Naive thymus-derived CD8-positive, alpha-beta T cell (primary cell): ENCODE measurements around the gene SPATA4. TPM values are rescaled to one million over a fixed set of nuclear protein-coding genes. Genes with fewer than 3 reads are reported as not detected.
A peak's percentile ranks its signal among the peaks of the same experiment; 100 is the strongest.
"Not testable (repeated sequence)": the region's sequence is repeated elsewhere in the genome, so short reads cannot be mapped to it uniquely, and the experiment has no call there.

Source experiments
- ATAC-seq, 2 donors: fragments of 150-1000 bp; cut with Tn5 transposase in 1 of 2; sonication (Bioruptor Pico), chemical (Tn5 transposase) in 1 of 2; 1 replicate in 1 of 2; 2 replicates in 1 of 2; pipeline ENCODE4 v1.10.0; 2021; ENCODE audit warnings: mild to moderate bottlenecking in 2 of 2, moderate library complexity in 2 of 2
- POLR2A ChIA-PET: fragments of 350-600 bp; sonication (Branson Sonifier 250); formaldehyde crosslinking; loops from one replicate; lab custom pipeline; 2021; ENCODE audit warnings: antibody characterized with exemption; lab: Charles Lee
- DNase-seq, 10 donors: peaks; one replicate each; pipeline versions ENCODE4 v3.0.0 to v3.0.0-alpha.2; 2020 to 2022
- H3K27ac Mint-ChIP-seq, 10 donors: one replicate each; pipeline ENCODE4 v1.8.0; 2020 to 2022; ENCODE audit warnings: mild to moderate bottlenecking in 10 of 10, mixed read lengths in 10 of 10, moderate library complexity in 4 of 10, inconsistent platforms in 1 of 10
- H3K27me3 Mint-ChIP-seq, 5 donors: one replicate each; pipeline ENCODE4 v1.8.0; 2021 to 2022; ENCODE audit warnings: mixed read lengths in 5 of 5
- H3K36me3 Mint-ChIP-seq, 3 donors: one replicate each; pipeline ENCODE4 v1.8.0; 2020 to 2022; ENCODE audit warnings: mixed read lengths in 3 of 3, mild to moderate bottlenecking in 2 of 3, inconsistent platforms in 1 of 3
- H3K4me1 Mint-ChIP-seq, 4 donors: one replicate each; pipeline ENCODE4 v1.8.0; 2021 to 2022; ENCODE audit warnings: mixed read lengths in 4 of 4
- H3K4me3 Mint-ChIP-seq, 10 donors: one replicate each; pipeline ENCODE4 v1.8.0; 2020 to 2022; ENCODE audit warnings: mild to moderate bottlenecking in 10 of 10, mixed read lengths in 10 of 10, moderate library complexity in 6 of 10, inconsistent platforms in 1 of 10
- H3K9me3 Mint-ChIP-seq, 9 donors: one replicate each; pipeline ENCODE4 v1.8.0; 2020 to 2022; ENCODE audit warnings: mixed read lengths in 9 of 9, mild to moderate bottlenecking in 3 of 9, inconsistent platforms in 1 of 9, moderate library complexity in 1 of 9
- polyA plus RNA-seq, 3 donors: library from polyadenylated mRNA; unstranded; fragments of 300-500 nt; fragmentation: Illumina TruSeq; gene quantifications; one replicate each; pipeline ENCODE4 v1.2.3, GENCODE V29; 2021
- total RNA-seq, 8 experiments: library from RNA in 2 of 8; stranded (reverse) in 2 of 8; gene quantifications; one replicate each; pipeline ENCODE4 v1.2.3 and lab custom pipeline; 2021 to 2026

The SPATA4 gene
- total RNA-seq: not detected
- not detected for polyA plus RNA-seq
- 0 to 0.25 (median 0) reads per million in 6 experiments for total RNA-seq (lab: John Stamatoyannopoulos, UW)

DNA sequence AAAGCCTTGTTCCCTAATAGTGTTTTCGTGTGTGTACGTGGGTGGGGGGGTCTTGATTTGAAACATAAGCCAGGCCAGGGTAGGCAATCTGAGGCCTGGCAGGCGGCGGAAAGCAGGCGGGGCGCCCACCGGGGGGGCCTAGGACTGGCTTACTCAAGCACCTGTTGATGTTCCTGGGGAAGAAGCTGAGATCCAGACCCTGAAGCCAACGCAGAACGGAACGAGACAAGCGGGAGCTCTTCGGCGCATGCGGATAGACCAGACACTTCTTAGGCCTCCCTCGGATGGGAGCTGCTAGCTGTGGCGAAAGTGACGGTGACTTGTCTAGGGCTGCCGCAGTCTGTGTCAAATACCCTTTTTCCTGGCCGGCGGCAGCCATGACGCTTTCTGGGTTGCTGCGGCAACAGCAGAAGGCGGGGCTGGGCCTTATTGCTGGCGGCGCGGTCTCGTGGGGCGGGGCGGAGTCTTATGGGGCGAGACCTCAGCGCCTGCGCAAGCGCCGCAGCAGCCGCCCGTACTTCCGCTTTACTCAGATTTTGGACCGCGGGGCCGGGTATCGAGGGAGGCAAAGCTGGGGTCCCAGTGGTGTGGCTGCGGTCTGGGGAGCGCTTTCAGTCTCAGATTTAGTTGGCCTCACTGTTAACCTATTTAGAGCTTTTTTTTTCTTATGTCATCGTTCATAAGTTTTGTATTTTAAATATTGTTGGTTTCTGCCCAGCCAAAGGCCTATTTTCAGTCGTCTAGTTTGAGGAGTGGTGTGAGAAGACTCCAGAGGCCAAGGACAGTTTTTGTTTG, at the start of gene SPATA4:
Gene SPATA4 (minus strand): TSS at position 402 of the 795 bp plus-strand sequence. CDS start 23 bp downstream, at position 379.
- Mint-ChIP-seq H3K36me3 (no peaks in the 10 kb centered on the region), H3K27ac (peak within 1 kb of the TSS; percentile 84 to 99 (median 92)), H3K4me3 (peak within 1 kb of the TSS; percentile 79 to 94 (median 90)), H3K9me3 (peaks cover 0 to 1% (median 0%) of the 10 kb centered on the region in 9 donors), H3K4me1 (peaks cover 8 to 12% (median 10%) of the 10 kb centered on the region in 4 donors), H3K27me3 (peaks cover 6 to 23% (median 10%) of the 10 kb centered on the region in 5 donors)
- POLR2A ChIA-PET: interaction anchor here (0.6 to 1.8 kb wide), 9 partner anchors 12 to 1246 kb away, joined by 3 to 8 read pairs (median 4); partner anchors contain the start of genes SPCS3 and WDR17
- DNase-seq (peak; percentile 87 to 96 (median 92)), ATAC-seq (peak; percentile 93 to 96)

DNA sequence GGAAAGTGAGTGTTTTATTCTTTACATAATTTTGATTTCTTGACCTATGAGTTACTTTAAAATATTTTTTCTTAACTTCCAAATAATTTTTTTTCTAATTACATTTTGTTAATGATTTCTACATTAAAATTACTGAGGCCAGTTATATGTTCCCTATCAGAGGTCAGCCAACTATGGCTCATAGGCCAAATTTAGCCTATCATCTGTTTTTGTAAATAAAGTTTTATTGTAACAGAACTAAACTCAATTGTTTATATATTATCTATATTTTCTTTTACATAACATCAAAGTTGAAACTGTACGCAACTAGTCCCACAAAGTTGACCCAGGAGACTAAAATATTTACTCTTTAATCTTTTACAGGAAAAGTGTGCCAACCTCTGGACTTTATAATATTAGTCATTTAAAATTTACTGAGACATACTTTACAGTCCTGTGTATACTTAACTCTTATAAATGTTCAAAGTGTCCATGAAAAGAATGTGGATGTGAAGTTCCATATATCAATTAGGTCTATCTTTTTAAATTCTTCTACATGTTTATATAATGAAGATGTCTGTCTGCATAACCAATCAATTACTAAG, 47.5 kb upstream of the SPATA4 start:
- POLR2A ChIA-PET: no interaction called here

DNA sequence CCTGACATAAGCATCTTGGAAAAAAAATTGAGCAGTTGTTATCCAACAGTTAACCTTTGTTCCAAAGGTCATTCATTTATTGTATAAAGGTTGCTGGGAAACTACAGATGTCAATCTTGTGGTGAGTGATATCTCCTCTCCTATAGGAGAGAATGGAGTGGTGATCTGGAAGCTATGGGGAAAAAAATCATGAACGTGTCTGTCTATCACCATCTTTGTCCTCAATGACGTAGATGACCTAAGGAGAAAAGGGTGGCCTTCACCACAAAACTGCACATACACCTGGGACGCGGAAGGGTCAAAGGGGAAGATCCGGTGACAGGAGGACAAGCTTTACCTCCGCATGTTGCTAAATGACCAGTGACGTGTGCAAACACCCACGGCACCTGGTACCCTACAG, 46.3 kb upstream of the SPATA4 start:
- POLR2A ChIA-PET: no interaction called here
- H3K36me3 Mint-ChIP-seq: peaks cover 0 to 3% (median 0%) of the 10 kb centered on the region in 3 donors
- peaks cover 0 to 17% (median 0%) of the 10 kb centered on the region in 5 donors for H3K27me3 Mint-ChIP-seq
- H3K4me1 Mint-ChIP-seq: no peaks in the 10 kb centered on the region
- no peak overlapping the region for H3K27ac Mint-ChIP-seq
- no peak overlapping the region for H3K4me3 Mint-ChIP-seq
- peaks cover 0 to 4% (median 0%) of the 10 kb centered on the region in 9 donors for H3K9me3 Mint-ChIP-seq
- ATAC-seq (no peak), DNase-seq (no peak)

More for the DNA sequence above, 47.5 kb upstream of the SPATA4 start:
- no peak for DNase-seq
- H3K36me3 Mint-ChIP-seq: peaks cover 0 to 3% (median 0%) of the 10 kb centered on the region in 3 donors
- no peak for ATAC-seq
- peaks cover 0 to 4% (median 0%) of the 10 kb centered on the region in 9 donors for H3K9me3 Mint-ChIP-seq
- H3K27me3 Mint-ChIP-seq: peaks cover 0 to 13% (median 0%) of the 10 kb centered on the region in 5 donors
- no peaks in the 10 kb centered on the region for H3K4me1 Mint-ChIP-seq
- no peak overlapping the region for H3K4me3 Mint-ChIP-seq
- H3K27ac Mint-ChIP-seq: no peak overlapping the region

DNA sequence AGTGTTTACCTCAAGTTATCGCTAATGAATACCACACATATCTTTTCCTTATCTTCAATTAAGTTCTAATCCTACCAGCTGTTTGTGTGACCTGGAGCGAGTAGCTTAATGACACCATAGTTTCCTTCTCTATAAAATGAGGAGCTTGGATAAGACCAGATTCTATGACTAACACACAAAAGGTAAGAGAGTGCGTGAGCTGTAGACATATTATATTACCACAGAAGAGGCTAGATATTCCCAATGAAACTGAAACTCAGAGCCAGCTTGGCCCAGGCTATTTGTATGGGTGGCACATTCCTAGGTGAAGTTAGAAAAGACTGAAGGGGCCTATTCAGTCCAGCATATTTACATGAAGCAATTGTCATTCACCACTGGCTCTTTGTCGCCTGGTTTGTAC, 43.4 kb upstream of the SPATA4 start:
- no peak overlapping the region for H3K27ac Mint-ChIP-seq
- POLR2A ChIA-PET: no interaction called here
- no peaks in the 10 kb centered on the region for H3K9me3 Mint-ChIP-seq
- no peaks in the 10 kb centered on the region for H3K4me1 Mint-ChIP-seq
- DNase-seq (no peak), ATAC-seq (no peak)
- H3K36me3 Mint-ChIP-seq: no peaks in the 10 kb centered on the region
- H3K4me3 Mint-ChIP-seq: no peak overlapping the region
- H3K27me3 Mint-ChIP-seq: peaks cover 0 to 7% (median 4%) of the 10 kb centered on the region in 5 donors

DNA sequence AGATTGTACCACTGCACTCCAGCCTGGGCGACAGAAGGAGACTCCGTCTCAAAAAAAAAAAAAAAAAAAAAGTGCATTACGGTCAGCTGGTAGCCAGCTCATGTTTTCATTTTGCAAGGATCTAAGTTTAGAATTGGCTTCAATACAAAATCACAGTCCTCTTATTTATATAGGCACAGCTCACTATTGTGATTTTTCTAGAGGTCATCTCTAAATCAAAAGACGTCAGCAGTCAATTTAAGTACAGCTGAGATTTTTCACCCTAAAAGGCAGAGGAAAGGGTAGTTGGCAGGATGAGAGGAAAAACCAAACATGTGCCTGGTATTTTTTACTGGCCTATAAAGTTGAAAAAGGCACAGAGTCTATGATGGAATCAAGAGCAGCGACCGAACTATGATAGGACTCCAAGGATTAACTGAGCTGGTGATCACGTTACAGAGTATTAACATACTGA, 42.8 kb upstream of the SPATA4 start:
- DNase-seq (no peak), ATAC-seq (no peak)
- no peaks in the 10 kb centered on the region for H3K4me1 Mint-ChIP-seq
- H3K27me3 Mint-ChIP-seq: peaks cover 0 to 8% (median 4%) of the 10 kb centered on the region in 5 donors
- POLR2A ChIA-PET: no interaction called here
- no peak overlapping the region for H3K4me3 Mint-ChIP-seq
- H3K9me3 Mint-ChIP-seq: no peaks in the 10 kb centered on the region
- no peak overlapping the region for H3K27ac Mint-ChIP-seq
- H3K36me3 Mint-ChIP-seq: no peaks in the 10 kb centered on the region

DNA sequence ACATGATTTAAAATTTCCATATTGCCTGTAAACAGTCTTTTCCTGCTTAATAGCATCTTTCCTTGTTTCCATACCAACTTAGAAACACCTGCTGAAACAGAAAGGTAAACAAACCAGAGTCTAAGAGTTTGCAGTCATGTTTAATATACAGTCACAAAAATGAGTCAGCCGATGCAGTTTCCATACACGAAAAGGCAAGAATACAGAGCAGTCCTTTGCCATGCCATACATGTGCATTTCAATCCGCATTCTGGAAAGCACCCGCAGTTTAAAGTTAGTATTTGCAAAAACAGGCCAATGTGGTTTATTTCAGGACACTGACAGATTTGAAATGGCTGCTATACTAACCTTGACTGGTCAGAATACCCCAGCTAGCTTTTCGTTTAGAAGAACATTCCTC, 41.6 kb upstream of the SPATA4 start:
- ATAC-seq: no peak
- no peaks in the 10 kb centered on the region for H3K9me3 Mint-ChIP-seq
- no peak for DNase-seq
- POLR2A ChIA-PET: no interaction called here
- H3K27me3 Mint-ChIP-seq: peaks cover 0 to 8% (median 4%) of the 10 kb centered on the region in 5 donors
- H3K4me1 Mint-ChIP-seq: no peaks in the 10 kb centered on the region
- H3K4me3 Mint-ChIP-seq: no peak overlapping the region
- no peak overlapping the region for H3K27ac Mint-ChIP-seq
- no peaks in the 10 kb centered on the region for H3K36me3 Mint-ChIP-seq

DNA sequence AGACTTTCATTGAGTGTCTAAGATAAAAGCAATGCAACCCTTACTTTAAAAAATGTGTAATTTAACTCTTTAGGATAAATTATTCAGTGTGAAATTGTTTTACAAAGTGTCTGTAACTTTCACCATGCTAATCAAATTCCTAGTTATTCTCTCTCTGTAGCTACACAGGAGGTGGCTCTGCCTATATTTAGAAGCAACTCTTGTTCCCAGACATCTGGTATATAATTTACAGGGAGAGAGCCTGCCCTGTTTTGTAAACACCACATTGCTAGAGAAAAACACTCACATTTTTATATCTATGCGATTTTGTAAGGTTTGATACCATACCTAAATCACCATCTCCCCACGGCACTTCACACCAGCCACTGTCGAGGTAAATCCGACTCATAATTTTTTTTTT, 35.5 kb upstream of the SPATA4 start:
- ATAC-seq: no peak
- DNase-seq: no peak
- POLR2A ChIA-PET: no interaction called here
- no peaks in the 10 kb centered on the region for H3K4me1 Mint-ChIP-seq
- H3K27ac Mint-ChIP-seq: no peak overlapping the region
- no peaks in the 10 kb centered on the region for H3K9me3 Mint-ChIP-seq
- peaks cover 4 to 28% (median 6%) of the 10 kb centered on the region in 5 donors for H3K27me3 Mint-ChIP-seq
- H3K36me3 Mint-ChIP-seq: no peaks in the 10 kb centered on the region
- no peak overlapping the region for H3K4me3 Mint-ChIP-seq

DNA sequence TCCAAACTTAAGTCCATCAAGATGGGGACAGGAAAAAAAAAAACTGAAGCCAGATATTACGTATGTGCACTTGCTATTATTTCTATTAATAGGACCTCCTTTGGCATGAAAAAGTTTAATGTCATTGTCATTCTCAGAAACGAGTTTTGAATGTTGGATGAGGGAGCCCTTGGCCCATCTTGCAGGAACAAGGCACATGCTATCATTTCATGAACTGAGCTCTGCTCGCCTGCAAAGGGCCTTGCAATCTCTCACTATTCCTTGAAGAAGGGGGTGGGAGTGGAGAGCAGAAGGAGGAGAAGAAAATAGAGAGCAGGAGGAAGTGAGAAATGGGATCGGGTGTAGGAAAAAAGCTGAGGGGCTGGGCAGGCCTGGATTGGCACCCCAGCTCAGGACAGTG, 34.3 kb upstream of the SPATA4 start:
- Mint-ChIP-seq H3K4me1 (no peaks in the 10 kb centered on the region), H3K36me3 (no peaks in the 10 kb centered on the region), H3K4me3 (no peak overlapping the region), H3K9me3 (no peaks in the 10 kb centered on the region), H3K27me3 (peaks cover 4 to 28% (median 8%) of the 10 kb centered on the region in 5 donors), H3K27ac (peak overlapping the region in 1 of 10 donors; percentile 6)
- ATAC-seq: no peak
- no peak for DNase-seq
- POLR2A ChIA-PET: no interaction called here

DNA sequence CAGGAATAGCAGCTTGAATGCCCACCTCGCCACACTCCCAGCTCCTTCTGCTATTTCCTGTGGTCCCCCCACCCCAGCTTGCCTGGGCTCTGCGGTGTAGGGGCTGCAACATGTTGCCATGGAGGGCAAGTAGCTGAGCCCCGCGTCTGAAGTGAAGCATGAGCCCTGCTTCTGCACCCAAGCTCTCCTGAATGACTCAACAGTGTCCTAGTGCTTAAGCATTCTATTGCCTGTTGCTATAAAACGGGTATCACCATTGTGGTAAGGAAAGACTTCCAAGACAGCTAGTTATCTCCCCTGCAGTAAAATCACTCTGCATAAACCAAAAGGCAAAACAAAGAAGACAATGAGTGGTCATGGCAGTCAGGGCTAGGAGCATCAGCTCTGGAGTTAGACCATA, 31.4 kb upstream of the SPATA4 start:
- POLR2A ChIA-PET: no interaction called here
- no peak overlapping the region for H3K27ac Mint-ChIP-seq
- peaks cover 7 to 20% (median 9%) of the 10 kb centered on the region in 5 donors for H3K27me3 Mint-ChIP-seq
- no peaks in the 10 kb centered on the region for H3K36me3 Mint-ChIP-seq
- H3K4me1 Mint-ChIP-seq: no peaks in the 10 kb centered on the region
- DNase-seq (no peak), ATAC-seq (no peak)
- H3K4me3 Mint-ChIP-seq: no peak overlapping the region
- no peaks in the 10 kb centered on the region for H3K9me3 Mint-ChIP-seq

DNA sequence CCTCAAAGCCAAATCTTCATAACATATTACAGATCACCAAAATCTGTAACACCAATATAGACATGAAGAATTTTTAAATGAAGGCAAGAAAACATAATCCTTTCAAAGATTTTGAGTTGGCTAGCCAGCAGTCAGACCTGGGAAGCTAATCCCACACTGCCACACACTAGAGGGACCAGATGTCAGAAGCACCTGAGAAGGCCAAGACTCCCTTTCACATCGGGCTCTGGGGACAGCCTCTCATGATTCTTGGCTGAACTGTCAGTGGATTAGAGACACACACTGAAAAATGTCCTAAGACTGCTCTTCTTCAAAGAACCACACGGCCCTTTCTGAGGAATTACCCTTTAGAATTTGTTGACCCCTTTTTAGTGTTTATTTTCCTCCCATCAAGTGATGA, 28.2 kb upstream of the SPATA4 start:
- Mint-ChIP-seq H3K4me1 (no peaks in the 10 kb centered on the region), H3K36me3 (no peaks in the 10 kb centered on the region), H3K27ac (no peak overlapping the region), H3K4me3 (no peak overlapping the region), H3K27me3 (peaks cover 7 to 20% (median 9%) of the 10 kb centered on the region in 5 donors), H3K9me3 (no peaks in the 10 kb centered on the region)
- no peak for ATAC-seq
- DNase-seq: no peak
- POLR2A ChIA-PET: no interaction called here

DNA sequence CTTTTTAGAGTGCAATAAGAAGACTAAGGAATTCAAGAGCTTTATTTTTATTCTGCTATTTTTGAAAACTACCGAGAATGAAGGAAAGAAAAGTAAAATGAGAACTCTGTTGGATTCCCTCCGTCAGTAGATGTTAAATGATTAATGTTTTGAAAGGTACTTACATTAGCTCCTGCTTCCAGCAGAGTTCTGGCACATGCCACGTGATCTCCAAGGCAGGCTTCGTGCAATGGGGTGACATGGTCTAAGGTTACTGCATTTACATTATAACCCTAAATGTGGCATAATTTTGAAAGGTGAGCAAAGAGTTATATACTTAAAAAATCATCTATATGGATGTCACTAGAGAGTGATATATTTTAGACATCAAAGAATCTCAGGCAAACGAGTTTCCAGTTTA, 26.8 kb upstream of the SPATA4 start:
- no peak for ATAC-seq
- no peaks in the 10 kb centered on the region for H3K9me3 Mint-ChIP-seq

DNA sequence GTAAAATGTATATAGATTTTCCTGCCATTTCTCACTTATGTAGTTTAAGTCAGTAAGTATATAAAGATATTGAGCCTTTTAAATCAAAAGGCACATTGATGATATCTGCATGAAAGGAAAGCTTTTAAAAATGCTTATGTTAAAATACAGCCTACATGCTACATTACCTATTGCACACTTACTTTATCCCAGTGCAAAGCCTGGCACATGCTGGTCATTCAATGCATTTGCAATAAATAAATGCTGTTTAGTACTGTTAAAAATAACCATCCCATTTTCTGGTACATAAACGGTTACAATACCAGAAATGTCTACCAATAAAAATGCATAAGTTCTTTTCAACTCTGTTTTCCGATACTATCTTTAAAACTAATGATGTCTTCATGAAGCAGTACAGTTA, 22.1 kb upstream of the SPATA4 start:
- POLR2A ChIA-PET: no interaction called here
- Mint-ChIP-seq H3K4me1 (no peaks in the 10 kb centered on the region), H3K4me3 (no peak overlapping the region), H3K27me3 (peaks cover 0 to 3% (median 0%) of the 10 kb centered on the region in 5 donors), H3K36me3 (no peaks in the 10 kb centered on the region), H3K9me3 (peaks cover 0 to 2% (median 0%) of the 10 kb centered on the region in 9 donors), H3K27ac (no peak overlapping the region)
- DNase-seq (no peak), ATAC-seq (no peak)

More for the DNA sequence above, 26.8 kb upstream of the SPATA4 start:
- no peaks in the 10 kb centered on the region for H3K36me3 Mint-ChIP-seq
- no peak overlapping the region for H3K27ac Mint-ChIP-seq
- POLR2A ChIA-PET: no interaction called here
- H3K4me1 Mint-ChIP-seq: no peaks in the 10 kb centered on the region
- no peak for DNase-seq
- H3K4me3 Mint-ChIP-seq: no peak overlapping the region
- H3K27me3 Mint-ChIP-seq: peaks cover 4 to 10% (median 6%) of the 10 kb centered on the region in 5 donors

DNA sequence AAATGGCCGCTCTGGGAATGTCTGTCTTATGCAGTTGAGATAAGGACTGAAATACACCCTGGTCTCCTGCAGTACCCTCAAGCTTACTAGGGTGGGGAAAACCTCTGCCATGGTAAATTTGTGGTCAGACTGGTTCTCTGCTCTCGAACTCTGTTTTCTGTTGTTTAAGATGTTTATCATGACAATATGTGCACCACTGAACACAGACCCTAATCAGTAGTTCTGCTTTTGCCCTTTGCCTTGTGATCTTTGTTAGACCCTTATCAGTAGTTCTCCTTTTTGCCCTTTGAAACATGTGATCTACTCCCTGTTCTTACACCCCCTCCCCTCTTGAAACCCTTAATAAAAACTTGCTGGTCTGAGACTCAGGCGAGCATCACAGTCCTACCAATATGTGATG, 17.0 kb upstream of the SPATA4 start:
- ATAC-seq, H3K4me1 Mint-ChIP-seq, H3K27ac Mint-ChIP-seq, H3K4me3 Mint-ChIP-seq, H3K9me3 Mint-ChIP-seq, H3K36me3 Mint-ChIP-seq, POLR2A ChIA-PET, DNase-seq: not testable (repeated sequence)
- peaks cover under 1 to 15% (median 12%) of the 10 kb centered on the region in 5 donors for H3K27me3 Mint-ChIP-seq
